IMR-90 (cell line): ENCODE results near the gene NPFFR1.

Experiments used
- CTCF ChIP-seq: conservative IDR thresholded peaks from 2 replicates; pipeline ENCODE4 v1.5.1; 2012; ENCODE audit warnings: mild to moderate bottlenecking, low read depth, low read length, improper control_type of control experiment
- MAFK ChIP-seq: IDR thresholded peaks from 2 replicates; pipeline ENCODE4 v1.6.1; 2012; ENCODE audit warnings: low read depth, low read length, improper control_type of control experiment
- POLR2A ChIP-seq: IDR thresholded peaks from 2 replicates; pipeline ENCODE4 v1.6.1; 2012; ENCODE audit warnings: mild to moderate bottlenecking, low read depth, low read length
- RFX5 ChIP-seq: IDR thresholded peaks from 2 replicates; pipeline ENCODE4 v1.8.0; 2012; ENCODE audit warnings: low read depth, mild to moderate bottlenecking, low read length, moderate library complexity
- SMC3 ChIP-seq: fragments of 150-350 bp; IDR thresholded peaks from 2 replicates; pipeline ENCODE4 v1.6.1; 2016; ENCODE audit warnings: low read depth, mild to moderate bottlenecking, antibody characterized with exemption, low read length, moderate library complexity

- TF ChIP-seq CTCF (no peak), SMC3 (no peak), RFX5 (no peak), POLR2A (no peak), MAFK (no peak)
Measured at GRCh38 chr10:70296406-70296899, 12.6 kb upstream of the NPFFR1 start.
